H9 (cell line): ENCODE data around the gene FKBP10. TPM values are rescaled to one million over a fixed set of nuclear protein-coding genes. Genes with fewer than 3 reads are reported as not detected.
"Not testable (repeated sequence)": the region's sequence is repeated elsewhere in the genome, so short reads cannot be mapped to it uniquely, and the experiment has no call there.

Experiments
- DNase-seq: peaks from one replicate; pipeline ENCODE4 v3.0.0-alpha.2; 2017
- H2AFZ ChIP-seq: one replicate; pipeline ENCODE4 v1.6.1; 2013; ENCODE audit warnings: mild to moderate bottlenecking, low read length, control low read depth, moderate library complexity
- H2AK5ac ChIP-seq: 2 replicates; pipeline ENCODE4 v1.6.1; 2013; ENCODE audit warnings: low read length, control low read depth, mixed read lengths; ENCODE audit not compliant: insufficient read length
- H2BK120ac ChIP-seq: one replicate; pipeline ENCODE4 v1.6.1; 2013; ENCODE audit warnings: low read depth, mild to moderate bottlenecking, low read length, control low read depth, inconsistent platforms; ENCODE audit not compliant: poor library complexity, severe bottlenecking
- H2BK12ac ChIP-seq: 2 replicates; pipeline ENCODE4 v1.6.1; 2013; ENCODE audit warnings: low read length, control low read depth, mixed read lengths, low read depth; ENCODE audit not compliant: insufficient read length
- H2BK15ac ChIP-seq: 2 replicates; pipeline ENCODE4 v1.6.1; 2013; ENCODE audit warnings: low read depth, low read length, control low read depth
- H2BK20ac ChIP-seq: one replicate; pipeline ENCODE4 v1.6.1; 2013; ENCODE audit warnings: low read depth, mild to moderate bottlenecking, low read length, control low read depth, inconsistent platforms; ENCODE audit not compliant: poor library complexity, severe bottlenecking
- H2BK5ac ChIP-seq: 2 replicates; pipeline ENCODE4 v1.6.1; 2013; ENCODE audit warnings: low read length, control low read depth, mixed read lengths; ENCODE audit not compliant: insufficient read length
- H3K14ac ChIP-seq: 2 replicates; pipeline ENCODE4 v1.6.1; 2013; ENCODE audit warnings: low read length, control low read depth; ENCODE audit not compliant: insufficient read depth
- H3K18ac ChIP-seq: 2 replicates; pipeline ENCODE4 v1.6.1; 2013; ENCODE audit warnings: low read depth, mild to moderate bottlenecking, mixed read lengths, low read length, control low read depth; ENCODE audit not compliant: insufficient read length
- H3K23ac ChIP-seq: 2 replicates; pipeline ENCODE4 v1.6.1; 2013; ENCODE audit warnings: low read length, control low read depth, mixed read lengths, low read depth; ENCODE audit not compliant: insufficient read length
- H3K23me2 ChIP-seq: 2 replicates; pipeline ENCODE4 v1.6.1; 2013; ENCODE audit warnings: low read depth, mild to moderate bottlenecking, mixed read lengths, low read length, control low read depth; ENCODE audit not compliant: insufficient read length, poor library complexity, severe bottlenecking
- H3K27ac ChIP-seq: 2 replicates; pipeline ENCODE4 v1.5.1; 2013; ENCODE audit warnings: low read length, control low read depth, mixed read lengths, low read depth; ENCODE audit not compliant: insufficient read length
- H3K27me3 ChIP-seq: 2 replicates; pipeline ENCODE4 v1.6.1; 2013; ENCODE audit warnings: low read length, control low read depth, inconsistent platforms; ENCODE audit not compliant: insufficient read depth
- H3K4ac ChIP-seq: 2 replicates; pipeline ENCODE4 v1.6.1; 2013; ENCODE audit warnings: low read depth, mild to moderate bottlenecking, control low read depth, inconsistent platforms, low read length, moderate library complexity
- H3K4me1 ChIP-seq: 2 replicates; pipeline ENCODE4 v1.6.1; 2013; ENCODE audit warnings: low read length, control low read depth, inconsistent platforms; ENCODE audit not compliant: insufficient read depth
- H3K4me2 ChIP-seq: 2 replicates; pipeline ENCODE4 v1.6.1; 2013; ENCODE audit warnings: low read length, control low read depth, mixed read lengths; ENCODE audit not compliant: insufficient read length, insufficient read depth
- H3K56ac ChIP-seq: 2 replicates; pipeline ENCODE4 v1.6.1; 2013; ENCODE audit warnings: low read depth, mild to moderate bottlenecking, mixed read lengths, low read length, control low read depth; ENCODE audit not compliant: insufficient read length
- H3K79me1 ChIP-seq: 2 replicates; pipeline ENCODE4 v1.6.1; 2013; ENCODE audit warnings: low read depth, mild to moderate bottlenecking, moderate library complexity, low read length, control low read depth, inconsistent platforms; ENCODE audit not compliant: insufficient read depth, poor library complexity, severe bottlenecking
- H3K79me2 ChIP-seq: 2 replicates; pipeline ENCODE4 v1.6.1; 2013; ENCODE audit warnings: low read length, control low read depth, inconsistent platforms; ENCODE audit not compliant: insufficient read depth
- H3K9ac ChIP-seq: 2 replicates; pipeline ENCODE4 v1.6.1; 2013; ENCODE audit warnings: low read length, control low read depth, mixed read lengths; ENCODE audit not compliant: insufficient read length; ENCODE audit errors: extremely low read depth
- H3K9me3 ChIP-seq: one replicate; pipeline ENCODE4 v1.6.1; 2013; ENCODE audit warnings: low read depth, low read length, inconsistent platforms; ENCODE audit not compliant: control insufficient read depth
- H3T11ph ChIP-seq: one replicate; pipeline ENCODE4 v1.6.1; 2013; ENCODE audit warnings: mild to moderate bottlenecking, low read length, control low read depth, inconsistent platforms
- H4K20me1 ChIP-seq: one replicate; pipeline ENCODE4 v1.6.1; 2013; ENCODE audit not compliant: control insufficient read depth, insufficient read length, insufficient read depth
- H4K5ac ChIP-seq: 2 replicates; pipeline ENCODE4 v1.6.1; 2013; ENCODE audit warnings: low read depth, mild to moderate bottlenecking, mixed read lengths, low read length, control low read depth; ENCODE audit not compliant: insufficient read length
- H4K8ac ChIP-seq: replicated peaks from 2 replicates; pipeline ENCODE4 v1.6.1; 2013; ENCODE audit warnings: low read length, control low read depth, mixed read lengths, low read depth; ENCODE audit not compliant: insufficient read length
- H4K91ac ChIP-seq: 2 replicates; pipeline ENCODE4 v1.6.1; 2013; ENCODE audit warnings: low read depth, mild to moderate bottlenecking, moderate library complexity, mixed read lengths, low read length, control low read depth; ENCODE audit not compliant: insufficient read length
- H3K27ac Mint-ChIP-seq, 3 experiments: 2 replicates in 2 of 3; 3 replicates in 1 of 3; pipeline ENCODE4 v1.8.0; 2020 to 2021; ENCODE audit warnings: mixed read lengths in 3 of 3, mild to moderate bottlenecking in 1 of 3, moderate library complexity in 1 of 3
- H3K27me3 Mint-ChIP-seq: 2 replicates; pipeline ENCODE4 v1.8.0; 2021; ENCODE audit warnings: low read depth, mild to moderate bottlenecking, moderate library complexity, mixed read lengths
- H3K36me3 Mint-ChIP-seq, 3 experiments: 2 replicates in 2 of 3; 3 replicates in 1 of 3; pipeline ENCODE4 v1.8.0; 2020 to 2021; ENCODE audit warnings: low read depth in 3 of 3, mixed read lengths in 3 of 3; ENCODE audit not compliant: insufficient read depth in 1 of 3
- H3K4me1 Mint-ChIP-seq, 2 experiments: 2 replicates each; pipeline ENCODE4 v1.8.0; 2020; ENCODE audit warnings: mixed read lengths in 2 of 2
- H3K4me3 Mint-ChIP-seq, 2 experiments: 2 replicates in 1 of 2; 3 replicates in 1 of 2; pipeline ENCODE4 v1.8.0; 2020 to 2021; ENCODE audit warnings: mild to moderate bottlenecking in 2 of 2, mixed read lengths in 2 of 2, moderate library complexity in 1 of 2
- H3K9me3 Mint-ChIP-seq, 2 experiments: 2 replicates in 1 of 2; 3 replicates in 1 of 2; pipeline ENCODE4 v1.8.0; 2020; ENCODE audit warnings: mild to moderate bottlenecking in 2 of 2, mixed read lengths in 2 of 2, moderate library complexity in 1 of 2
- CTCF ChIP-seq: fragments of 200-600 bp; sonication (generic); conservative IDR thresholded peaks from 3 replicates; pipeline ENCODE4 v1.8.0; 2021; ENCODE audit warnings: antibody characterized with exemption, mild to moderate bottlenecking
- WGBS: extraction: QIAGEN DNeasy Blood & Tissue Kit; methylation state at CpG from one replicate; pipeline ENCODE4 v1.1.7; 2013; ENCODE audit warnings: missing lambda C conversion rate, low lambda C conversion rate, mixed read lengths; ENCODE audit not compliant: insufficient read length; ENCODE audit errors: extremely low coverage; 5-methylcytosine and 5-hydroxymethylcytosine counted together
- total RNA-seq: library from RNA; stranded (reverse); gene quantifications from 2 replicates; pipeline ENCODE4 v1.2.1, GENCODE V29; 2021

The FKBP10 gene
- total RNA-seq, 1 experiment from 2014 or later = 166 TPM

- no peak overlapping the region for H3T11ph ChIP-seq
- WGBS = no CpG with 5 or more reads among the region's 19 CpGs
- H3K4me1 Mint-ChIP-seq = peaks cover 2 to 5% of the 10 kb centered on the region in 2 experiments; a peak in 2 of 4 replicates
Observed at GRCh38 chr17:41825175-41825845, 12.5 kb downstream of the FKBP10 start.

GRCh38 chr17:41829961-41830360, 17.2 kb downstream of the FKBP10 start:
- H3K14ac ChIP-seq, H2AK5ac ChIP-seq, H3K27me3 Mint-ChIP-seq, H3K18ac ChIP-seq, H3K4me2 ChIP-seq, H3K4me1 ChIP-seq, H3K9me3 Mint-ChIP-seq, H3K27ac Mint-ChIP-seq, H4K20me1 ChIP-seq, H2BK15ac ChIP-seq, H2BK20ac ChIP-seq, H4K8ac ChIP-seq, H3K4me3 Mint-ChIP-seq, H3K4ac ChIP-seq, H2BK5ac ChIP-seq, H3K23me2 ChIP-seq, H3K4me1 Mint-ChIP-seq, H2BK12ac ChIP-seq, H3T11ph ChIP-seq, H4K5ac ChIP-seq, H3K79me1 ChIP-seq, H3K79me2 ChIP-seq, H2AFZ ChIP-seq, H3K27me3 ChIP-seq, H3K27ac ChIP-seq, H3K23ac ChIP-seq, H3K9me3 ChIP-seq, DNase-seq, H4K91ac ChIP-seq, H3K56ac ChIP-seq, H3K9ac ChIP-seq, H2BK120ac ChIP-seq: not testable (repeated sequence)
- H3K36me3 Mint-ChIP-seq = peaks cover 34 to 71% (median 68%) of the 10 kb centered on the region in 3 experiments; a peak in 6 of 7 replicates
- WGBS = no CpG with 5 or more reads among the region's 10 CpGs

More at GRCh38 chr17:41825175-41825845, 12.5 kb downstream of the FKBP10 start:
- no peaks in the 10 kb centered on the region for H3K4me1 ChIP-seq
- H4K91ac ChIP-seq = no peak overlapping the region
- no peak overlapping the region for H2BK12ac ChIP-seq
- no peak overlapping the region for H2BK120ac ChIP-seq
- TF ChIP-seq CTCF = no peak
- Mint-ChIP-seq H3K9me3 (no peaks in the 10 kb centered on the region), H3K27me3 (no peaks in the 10 kb centered on the region), H3K36me3 (peaks cover 24 to 60% (median 57%) of the 10 kb centered on the region in 3 experiments; a peak in 6 of 7 replicates), H3K4me3 (no peak overlapping the region), H3K27ac (no peak overlapping the region)
- no peak for DNase-seq
- no peak overlapping the region for H3K9ac ChIP-seq
- H2BK20ac ChIP-seq = no peak overlapping the region
- no peaks in the 10 kb centered on the region for H3K79me1 ChIP-seq
- H4K5ac ChIP-seq = no peak overlapping the region
- H3K9me3 ChIP-seq = no peaks in the 10 kb centered on the region
- H3K56ac ChIP-seq = no peak overlapping the region
- no peak overlapping the region for H2BK15ac ChIP-seq
- H3K18ac ChIP-seq = no peak overlapping the region
- no peak overlapping the region for H3K23ac ChIP-seq
- H3K27me3 ChIP-seq = no peaks in the 10 kb centered on the region
- H2AK5ac ChIP-seq = no peak overlapping the region
- no peak overlapping the region for H2BK5ac ChIP-seq
- H3K79me2 ChIP-seq = no peaks in the 10 kb centered on the region
- H2AFZ ChIP-seq = no peak overlapping the region
- no peak overlapping the region for H3K27ac ChIP-seq
- H3K4ac ChIP-seq = no peak overlapping the region
- H3K23me2 ChIP-seq = no peaks in the 10 kb centered on the region
- no peak overlapping the region for H3K14ac ChIP-seq
- H4K20me1 ChIP-seq = no peaks in the 10 kb centered on the region
- no peak overlapping the region for H3K4me2 ChIP-seq
- no peak overlapping the region for H4K8ac ChIP-seq
